Stomach (tissue), 9 donors: ENCODE results near the gene JSRP1. TPM values are rescaled to one million over a fixed set of nuclear protein-coding genes. Genes with fewer than 3 reads are reported as not detected.

Experiments used
- DNase-seq, 2 donors: peaks; one replicate each; pipeline versions ENCODE4 v3.0.0 to v3.0.0-alpha.2; 2013 to 2019
- H3K27ac ChIP-seq, 5 donors: fragments of 200-600 bp in 4 of 5; sonication (generic) in 4 of 5; one replicate each; pipeline ENCODE4 v1.5.1; 2013 to 2019; ENCODE audit warnings: mild to moderate bottlenecking in 1 of 5, moderate library complexity in 1 of 5
- H3K27me3 ChIP-seq, 3 donors: fragments of 200-600 bp; sonication (generic); one replicate each; pipeline ENCODE4 v1.5.1; 2017 to 2019; ENCODE audit warnings: mixed run types in 1 of 3
- H3K36me3 ChIP-seq, 4 donors: fragments of 200-600 bp; sonication (generic); 1 replicate in 3 of 4; 2 replicates in 1 of 4; pipeline ENCODE4 v1.5.1; 2016 to 2019
- H3K4me1 ChIP-seq, 4 donors: fragments of 200-600 bp; sonication (generic); one replicate each; pipeline ENCODE4 v1.5.1; 2016 to 2019
- H3K4me3 ChIP-seq, 4 donors: fragments of 200-600 bp; sonication (generic) in 3 of 4; one replicate each; pipeline ENCODE4 v1.5.1; 2016 to 2019; ENCODE audit warnings: mild to moderate bottlenecking in 1 of 4
- H3K9me3 ChIP-seq, 4 donors: fragments of 200-600 bp; sonication (generic); one replicate each; pipeline ENCODE4 v1.5.1; 2016 to 2019
- EP300 ChIP-seq: sonication (generic); formaldehyde crosslinking; IDR thresholded peaks from one replicate; pipeline ENCODE4 v1.6.1; 2017; ENCODE audit warnings: antibody characterized with exemption
- POLR2A ChIP-seq, 4 donors: fragments of 450-650 bp; IDR thresholded peaks; one replicate each; pipeline ENCODE4 v1.6.1; 2016; ENCODE audit warnings: antibody characterized with exemption in 4 of 4, control low read depth in 2 of 4, mild to moderate bottlenecking in 1 of 4, moderate library complexity in 1 of 4
- POLR2AphosphoS5 ChIP-seq, 3 donors: sonication (generic); formaldehyde crosslinking; IDR thresholded peaks; one replicate each; pipeline ENCODE4 v1.6.1; 2016; ENCODE audit warnings: antibody characterized with exemption in 3 of 3
- WGBS, 5 donors: extraction: QIAGEN DNeasy Blood & Tissue Kit in 3 of 5; methylation state at CpG; one replicate each; pipeline versions ENCODE4 v1.1.5 to v1.1.7; 2013 to 2018; 5-methylcytosine and 5-hydroxymethylcytosine counted together
- intact Hi-C: fragments of 100-400 bp; cut with DNase I; formaldehyde crosslinking; loops from one replicate; pipeline ENCODE4 v1.15.1; 2023; ENCODE audit warnings: low total_unique reads
- polyA plus RNA-seq, 3 donors: library from polyadenylated mRNA; stranded (reverse); fragments of 200-250 nt; gene quantifications; one replicate each; pipeline ENCODE4 v1.2.3, GENCODE V29; 2013
- total RNA-seq, 5 donors: library from RNA; depleted of rRNA; stranded (reverse); fragments of >200 nt; gene quantifications; one replicate each; pipeline versions ENCODE4 v1.1.0 to v1.2.3, GENCODE V29; 2014 to 2016
- TF ChIP-seq, protein P1 (sequence below), 7 experiments: fragments of 450-650 bp in 4 of 7; fragments of 200-600 bp in 3 of 7; sonication (generic) in 3 of 7; IDR thresholded peaks; one replicate each; pipeline ENCODE4 v1.5.1; 2016 to 2019; ENCODE audit warnings: antibody characterized with exemption in 7 of 7, control low read depth in 2 of 7, mild to moderate bottlenecking in 1 of 7
- donor health status: healthy with polysubstance abuse.
- donor health status: Bipolar disorder and iron deficiency.
- donor health status: healthy.

Gene JSRP1
- total and polyA plus RNA-seq, 8 donors: 0.58 to 0.75 (median 0.68) TPM; not detected in 5

GRCh38 chr19:2216361-2217225 lies 39.6 kb downstream of the JSRP1 start:
- Histone ChIP-seq H3K4me1 (peaks cover 0 to 18% (median 7%) of the 10 kb centered on the region in 4 donors), H3K9me3 (no peaks in the 10 kb centered on the region), H3K27me3 (no peaks in the 10 kb centered on the region), H3K4me3 (no peak overlapping the region), H3K36me3 (peaks cover 79 to 100% (median 99%) of the 10 kb centered on the region in 4 donors), H3K27ac (no peak overlapping the region)
- no peak for TF ChIP-seq POLR2AphosphoS5 (IDR thresholded peaks at IDR 0.05)
- TF ChIP-seq, protein P1, sequence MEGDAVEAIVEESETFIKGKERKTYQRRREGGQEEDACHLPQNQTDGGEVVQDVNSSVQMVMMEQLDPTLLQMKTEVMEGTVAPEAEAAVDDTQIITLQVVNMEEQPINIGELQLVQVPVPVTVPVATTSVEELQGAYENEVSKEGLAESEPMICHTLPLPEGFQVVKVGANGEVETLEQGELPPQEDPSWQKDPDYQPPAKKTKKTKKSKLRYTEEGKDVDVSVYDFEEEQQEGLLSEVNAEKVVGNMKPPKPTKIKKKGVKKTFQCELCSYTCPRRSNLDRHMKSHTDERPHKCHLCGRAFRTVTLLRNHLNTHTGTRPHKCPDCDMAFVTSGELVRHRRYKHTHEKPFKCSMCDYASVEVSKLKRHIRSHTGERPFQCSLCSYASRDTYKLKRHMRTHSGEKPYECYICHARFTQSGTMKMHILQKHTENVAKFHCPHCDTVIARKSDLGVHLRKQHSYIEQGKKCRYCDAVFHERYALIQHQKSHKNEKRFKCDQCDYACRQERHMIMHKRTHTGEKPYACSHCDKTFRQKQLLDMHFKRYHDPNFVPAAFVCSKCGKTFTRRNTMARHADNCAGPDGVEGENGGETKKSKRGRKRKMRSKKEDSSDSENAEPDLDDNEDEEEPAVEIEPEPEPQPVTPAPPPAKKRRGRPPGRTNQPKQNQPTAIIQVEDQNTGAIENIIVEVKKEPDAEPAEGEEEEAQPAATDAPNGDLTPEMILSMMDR (IDR thresholded peaks at IDR 0.05): no peak
- no peak for TF ChIP-seq POLR2A (IDR thresholded peaks at IDR 0.05)
- TF ChIP-seq EP300: no peak
- DNase-seq: no peak
- intact Hi-C loops: no loop called here
- WGBS, 5 donors: 91 to 95% (median 94%) methylated on average over 17 to 43 of the region's 43 CpGs

GRCh38 chr19:2215281-2215751 lies 40.9 kb downstream of the JSRP1 start:
- no peak overlapping the region for H3K27ac ChIP-seq
- WGBS, 5 donors: 77 to 84% (median 78%) methylated on average over 25 to 31 of the region's 31 CpGs

GRCh38 chr19:2214251-2214650 lies 42.0 kb downstream of the JSRP1 start:
- no peaks in the 10 kb centered on the region for H3K9me3 ChIP-seq
- H3K4me3 ChIP-seq: no peak overlapping the region
- H3K36me3 ChIP-seq: peaks cover 83 to 100% (median 99%) of the 10 kb centered on the region in 4 donors

More at GRCh38 chr19:2215281-2215751, 40.9 kb downstream of the JSRP1 start:
- Histone ChIP-seq H3K4me1 (peaks cover 0 to 24% (median 5%) of the 10 kb centered on the region in 4 donors), H3K27me3 (no peaks in the 10 kb centered on the region), H3K4me3 (no peak overlapping the region), H3K9me3 (no peaks in the 10 kb centered on the region), H3K36me3 (peaks cover 90 to 100% (median 99%) of the 10 kb centered on the region in 4 donors)
- intact Hi-C loops: no loop called here
- TF ChIP-seq, protein P1 (IDR thresholded peaks at IDR 0.05): no peak
- no peak for TF ChIP-seq POLR2A (IDR thresholded peaks at IDR 0.05)
- no peak for TF ChIP-seq POLR2AphosphoS5 (IDR thresholded peaks at IDR 0.05)
- no peak for TF ChIP-seq EP300
- DNase-seq: no peak

DNA sequence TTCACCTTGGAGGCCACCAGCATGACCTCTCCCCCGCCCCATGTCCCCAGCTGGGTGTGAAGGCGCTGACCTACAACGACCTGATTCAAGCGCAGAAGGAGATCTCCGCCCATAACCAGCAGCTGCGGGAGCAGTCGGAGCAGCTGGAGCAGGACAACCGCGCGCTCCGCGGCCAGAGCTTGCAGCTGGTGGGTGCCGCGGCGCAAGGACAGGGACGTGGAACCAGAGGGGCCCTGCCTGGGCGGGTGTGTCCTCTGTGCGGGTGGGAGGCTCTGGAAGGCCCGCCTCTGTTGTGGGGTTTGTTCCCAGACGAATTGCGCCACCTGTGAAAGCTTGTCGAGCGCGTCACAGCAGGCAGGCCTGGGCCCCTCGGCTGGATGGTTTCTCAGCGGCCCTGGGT lies 42.4 kb downstream of the JSRP1 start:
- H3K27me3 ChIP-seq: no peaks in the 10 kb centered on the region
- no peaks in the 10 kb centered on the region for H3K9me3 ChIP-seq
- DNase-seq: peak in 1 of 2 donors; percentile 65
- H3K4me1 ChIP-seq: peaks cover 0 to 27% (median 6%) of the 10 kb centered on the region in 4 donors
- intact Hi-C loops: no loop called here
- H3K36me3 ChIP-seq: peaks cover 78 to 100% (median 99%) of the 10 kb centered on the region in 4 donors
- TF ChIP-seq, protein P1 (IDR thresholded peaks at IDR 0.05): no peak
- TF ChIP-seq POLR2AphosphoS5 (IDR thresholded peaks at IDR 0.05) (no peak), POLR2A (IDR thresholded peaks at IDR 0.05) (no peak), EP300 (no peak)
- WGBS, 5 donors: 68 to 82% (median 77%) methylated on average over 18 to 26 of the region's 26 CpGs
- peak overlapping the region; percentile 71 to 85 (median 81) for H3K27ac ChIP-seq
- H3K4me3 ChIP-seq: no peak overlapping the region

More at GRCh38 chr19:2214251-2214650, 42.0 kb downstream of the JSRP1 start:
- no peak for DNase-seq
- H3K4me1 ChIP-seq: peaks cover 0 to 24% (median 5%) of the 10 kb centered on the region in 4 donors
- H3K27me3 ChIP-seq: no peaks in the 10 kb centered on the region
- intact Hi-C loops: no loop called here
- no peak for TF ChIP-seq POLR2A (IDR thresholded peaks at IDR 0.05)
- 88 to 92% (median 89%) methylated on average over 6 to 17 of the region's 17 CpGs for WGBS, 5 donors
- peak overlapping the region in 3 of 5 donors; percentile 71 to 85 (median 76) for H3K27ac ChIP-seq
